ENCODE results near the gene UNC13B. TPM values are rescaled to one million over a fixed set of nuclear protein-coding genes. Genes with fewer than 3 reads are reported as not detected.

UNC13B gene
- total and polyA plus RNA-seq, 2 of the 8 experiments (the other 6 are each of a cell fraction or from before 2014, with no cell fraction given): 23.1 to 51.7 TPM

DNA sequence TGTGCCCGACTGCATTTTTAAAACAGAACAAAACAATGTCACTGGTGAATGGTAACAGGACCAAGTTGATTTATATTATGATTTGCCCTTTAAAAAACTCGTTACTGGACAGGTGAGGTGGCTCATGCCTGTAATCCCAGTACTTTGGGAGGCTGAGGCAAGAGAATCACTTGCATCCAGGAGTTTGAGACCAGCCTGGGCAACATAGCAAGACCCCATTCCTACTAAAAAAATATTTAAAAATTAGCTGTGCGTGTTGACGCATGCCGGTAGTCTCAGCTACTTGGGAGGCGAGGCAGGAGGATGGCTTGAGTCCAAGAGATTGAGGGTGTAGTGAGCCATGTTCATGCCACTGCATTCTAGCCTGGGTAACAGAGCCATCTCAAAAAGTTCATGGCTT, 7.2 kb downstream of the UNC13B start (continued):
- TF ChIP-seq RAD21 (IDR thresholded peaks at IDR 0.05 in 1 of 2, conservative IDR thresholded peaks at IDR 0.05 in 1 of 2; ENCODE audit: low read depth in 2 of 2, low read length in 2 of 2) (no peak), YY1 (IDR thresholded peaks at IDR 0.05; ENCODE audit: low read depth, low read length) (no peak), HDAC6 (IDR thresholded peaks at IDR 0.05; ENCODE audit: low read depth, low read length) (no peak), CTBP2 (IDR thresholded peaks at IDR 0.05; ENCODE audit: borderline replicate concordance, insufficient read depth, insufficient read length, low read length) (no peak), SP1 (IDR thresholded peaks at IDR 0.05; ENCODE audit: low read depth, low read length) (no peak), ZNF274 (IDR thresholded peaks at IDR 0.05; ENCODE audit: borderline replicate concordance, extremely low read depth, low read length) (no peak), EZH2 (IDR thresholded peaks at IDR 0.05; ENCODE audit: low read depth, low read length, severe bottlenecking) (no peak), CBX5 (IDR thresholded peaks at IDR 0.05; ENCODE audit: low read depth, low read length) (no peak)
